ENCODE results near the gene PLCB1. TPM values are rescaled to one million over a fixed set of nuclear protein-coding genes. Genes with fewer than 3 reads are reported as not detected.

The PLCB1 gene
- total RNA-seq, 1 donor from 2014 or later, result 2.0 TPM

DNA sequence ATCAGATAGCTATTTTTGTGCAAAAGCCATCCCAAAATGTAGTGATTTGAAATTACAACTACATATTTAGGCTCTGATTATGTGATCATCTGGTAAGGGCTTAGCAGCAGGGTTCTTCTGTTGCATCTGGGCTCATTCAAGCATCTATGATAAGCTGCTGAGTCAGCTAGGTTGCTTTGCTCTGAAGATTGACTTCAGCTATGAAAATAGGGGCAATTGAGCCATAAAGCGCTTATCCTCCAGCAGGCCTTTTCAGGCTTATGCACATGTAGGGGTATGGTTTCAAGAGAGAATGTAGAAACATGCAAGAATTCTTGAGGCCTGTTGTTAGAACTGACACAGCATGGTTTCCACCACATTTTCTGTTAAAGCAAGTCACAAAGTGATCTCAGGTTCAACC lies 114.1 kb downstream of the PLCB1 start:
- DNase-seq (ENCODE audit: low read depth), result no peak

DNA sequence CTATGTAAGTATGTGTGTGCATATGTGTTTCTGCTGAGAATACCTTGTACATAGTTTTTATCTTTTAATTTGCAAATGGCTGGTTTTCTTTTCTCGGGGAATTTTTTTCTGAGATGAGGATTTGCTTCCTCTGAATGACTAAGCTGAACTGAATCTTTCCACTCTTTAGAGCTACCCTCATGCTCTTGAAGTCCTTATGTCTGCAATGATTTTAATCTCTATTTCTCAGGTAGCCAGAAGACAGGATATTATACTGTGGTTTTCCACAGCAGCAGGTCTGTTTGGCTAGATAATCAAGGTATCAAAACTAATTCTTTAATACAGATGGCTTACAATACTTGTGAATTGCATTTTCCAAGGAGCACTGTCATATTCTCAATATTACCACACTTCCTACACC lies 114.7 kb downstream of the PLCB1 start:
- DNase-seq (ENCODE audit: low read depth), result no peak

DNA sequence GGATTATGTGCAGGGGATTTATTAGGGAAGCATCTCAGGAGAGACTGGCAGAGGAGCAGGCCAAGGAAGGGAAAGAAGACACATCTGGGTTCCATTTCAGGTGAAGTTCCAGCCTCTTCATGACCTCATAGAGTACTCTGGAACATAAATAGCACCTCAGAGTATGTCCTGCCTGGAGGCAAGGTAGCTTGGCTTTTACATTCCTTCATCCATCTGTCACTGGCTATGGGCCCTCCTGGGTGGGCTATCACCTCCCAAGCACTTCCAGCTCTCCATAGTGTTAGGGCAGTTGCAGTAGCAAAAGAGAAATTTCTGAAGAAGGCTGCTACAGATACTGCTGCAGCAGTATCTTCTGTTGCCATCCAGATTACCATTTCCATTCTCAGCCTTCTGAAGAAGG lies 116.0 kb downstream of the PLCB1 start:
- DNase-seq (ENCODE audit: low read depth), result no peak

DNA sequence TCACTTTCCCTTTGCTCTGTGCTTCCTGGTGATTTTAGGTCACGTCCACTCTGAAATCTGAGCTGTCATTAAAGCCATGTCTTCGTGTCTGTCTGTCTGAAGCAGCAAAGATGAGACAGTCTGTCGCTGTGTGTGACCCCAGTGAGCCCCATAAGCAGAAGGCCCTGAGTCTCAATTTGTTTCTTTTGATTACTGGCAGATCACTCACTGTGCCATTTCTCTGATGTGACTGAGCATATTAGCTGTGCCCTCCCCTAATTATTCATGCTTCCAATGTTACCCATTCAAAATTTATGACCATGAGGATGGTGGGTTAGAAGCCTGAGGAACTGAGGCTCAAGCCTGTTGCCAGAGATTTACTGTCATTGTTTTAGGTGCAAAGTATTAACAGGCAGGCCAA lies 117.6 kb downstream of the PLCB1 start:
- DNase-seq (ENCODE audit: low read depth), result no peak

DNA sequence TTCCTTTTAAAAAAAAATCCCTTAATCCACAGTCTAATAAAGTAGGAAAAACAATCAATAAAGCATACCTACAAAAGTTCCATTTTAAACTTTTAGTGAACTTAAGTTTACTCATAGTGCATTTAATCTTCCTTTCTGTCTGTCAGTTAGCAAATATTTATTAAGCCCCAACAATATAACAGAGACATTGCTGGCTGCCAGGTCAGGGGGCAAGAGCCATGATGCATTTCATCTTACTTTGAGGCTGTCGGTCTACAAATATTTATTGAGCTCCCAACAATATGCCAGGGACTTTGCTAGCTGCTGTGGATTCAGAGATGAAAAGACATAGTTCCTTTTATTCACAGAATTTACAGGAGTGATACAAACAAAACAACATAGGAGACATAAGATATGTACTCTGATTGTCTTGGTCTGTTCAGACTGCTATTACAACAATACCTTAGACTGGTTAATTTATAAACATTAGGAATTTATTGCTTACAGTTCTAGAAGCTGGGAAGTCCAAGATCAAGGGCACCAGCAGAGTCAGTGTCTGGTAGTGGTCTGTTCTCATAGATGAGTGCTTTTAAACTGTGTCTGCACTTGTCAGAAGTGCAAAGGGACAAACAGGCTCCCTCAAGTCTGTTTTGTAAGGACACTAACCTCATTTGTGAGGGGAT lies 118.6 kb downstream of the PLCB1 start:
- DNase-seq (ENCODE audit: low read depth), result no peak

DNA sequence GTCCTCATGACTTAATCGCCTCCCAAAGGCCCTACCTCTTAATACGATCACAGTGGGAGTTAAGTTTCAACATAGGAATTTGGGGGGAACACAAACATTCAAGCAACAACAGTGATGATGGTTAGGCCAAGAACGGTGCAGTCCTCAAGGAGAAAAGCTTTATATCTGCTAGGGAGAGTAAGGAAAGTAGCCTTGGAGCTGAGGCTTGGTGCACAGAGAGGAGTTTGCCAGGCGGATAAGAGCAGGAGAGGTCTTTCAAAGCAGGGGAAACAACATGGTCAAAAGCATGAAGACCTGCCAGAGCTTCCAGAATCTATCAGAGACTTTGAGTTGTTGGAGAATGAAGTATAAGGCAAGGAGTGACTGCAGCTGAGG lies 119.1 kb downstream of the PLCB1 start:
- DNase-seq (ENCODE audit: low read depth), result no peak

DNA sequence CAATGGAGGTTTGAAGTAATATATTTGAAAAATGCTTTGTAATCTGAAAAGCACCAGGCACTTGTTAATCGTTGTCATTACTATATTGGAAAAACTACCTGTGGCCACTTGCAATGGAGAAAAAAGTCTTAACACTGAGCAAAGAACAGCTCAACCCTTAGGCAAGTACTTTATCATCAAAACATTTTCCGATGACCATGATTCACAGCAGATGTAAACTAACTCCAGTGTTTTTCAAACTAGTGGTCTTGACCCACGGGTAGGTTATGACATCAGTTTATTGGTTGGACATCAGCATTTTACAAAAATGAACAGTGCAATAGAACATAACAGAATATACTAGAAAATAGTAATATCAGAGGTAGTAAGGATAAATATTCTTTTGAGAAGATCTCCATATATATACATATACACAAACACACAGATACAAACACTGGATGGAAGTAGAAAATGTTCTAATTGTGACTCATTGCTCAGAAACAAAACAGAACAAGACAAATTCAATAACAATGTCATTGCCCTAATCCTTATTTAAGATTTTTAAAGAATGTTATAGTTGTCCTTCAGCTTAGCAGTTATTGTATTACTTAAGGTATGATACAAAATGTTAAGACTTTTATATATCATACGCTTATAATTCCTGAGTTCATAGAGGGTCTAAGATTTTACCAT lies 123.0 kb downstream of the PLCB1 start:
- peak; percentile 51 for DNase-seq (ENCODE audit: low read depth)

DNA sequence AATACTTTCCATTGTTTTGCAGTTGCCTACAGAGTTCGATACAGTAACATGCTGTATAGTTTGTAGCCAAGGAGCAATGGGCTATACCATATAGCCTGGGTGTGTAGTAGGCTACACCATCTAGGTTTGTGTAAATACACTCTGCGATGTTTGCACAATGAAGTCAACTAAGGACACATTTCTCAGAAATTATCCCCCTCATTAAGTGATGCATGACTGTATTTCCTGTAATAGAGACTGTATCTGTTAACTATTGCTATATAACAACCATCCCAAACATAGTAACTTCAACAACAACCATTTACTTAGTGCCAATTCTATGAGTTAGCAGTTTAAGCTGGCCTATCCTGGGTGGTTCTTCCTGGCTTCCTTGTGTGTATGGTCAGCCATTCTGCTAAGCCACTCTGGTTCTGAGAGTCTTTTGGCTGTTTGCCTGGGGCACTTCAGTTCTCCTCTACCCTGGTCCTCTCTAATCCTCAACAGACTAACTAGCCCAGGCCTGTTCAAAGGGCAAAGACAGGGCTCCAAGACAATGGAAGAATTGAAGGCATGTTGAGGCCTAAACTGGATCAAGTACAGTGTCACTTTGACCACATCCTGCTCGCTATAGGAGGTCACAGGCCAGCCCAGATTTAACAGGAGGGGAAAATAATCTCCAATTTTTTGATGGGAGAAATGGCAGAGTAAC lies 124.0 kb downstream of the PLCB1 start:
- peak; percentile 7 for DNase-seq (ENCODE audit: low read depth)

DNA sequence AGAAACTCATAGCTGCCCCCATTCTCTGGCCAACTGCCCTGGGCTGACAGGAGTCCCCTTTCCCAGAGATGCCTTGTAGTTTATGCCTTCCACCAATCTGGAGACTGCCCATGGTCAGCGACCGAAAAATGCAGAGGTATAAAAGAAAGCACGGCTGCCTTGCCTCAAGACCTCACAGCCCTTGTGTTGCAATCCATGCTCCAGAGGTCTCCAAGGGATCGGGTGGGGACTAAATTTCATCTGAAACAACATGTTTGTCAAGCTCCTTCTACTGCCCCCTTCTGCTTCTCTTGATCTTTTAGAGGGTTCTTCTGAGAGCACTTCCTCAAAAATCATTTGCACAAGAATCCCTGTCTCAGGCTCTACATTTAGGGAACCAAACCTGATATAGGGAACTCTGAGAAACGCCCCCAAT lies 128.8 kb downstream of the PLCB1 start:
- no peak for DNase-seq (ENCODE audit: low read depth)

DNA sequence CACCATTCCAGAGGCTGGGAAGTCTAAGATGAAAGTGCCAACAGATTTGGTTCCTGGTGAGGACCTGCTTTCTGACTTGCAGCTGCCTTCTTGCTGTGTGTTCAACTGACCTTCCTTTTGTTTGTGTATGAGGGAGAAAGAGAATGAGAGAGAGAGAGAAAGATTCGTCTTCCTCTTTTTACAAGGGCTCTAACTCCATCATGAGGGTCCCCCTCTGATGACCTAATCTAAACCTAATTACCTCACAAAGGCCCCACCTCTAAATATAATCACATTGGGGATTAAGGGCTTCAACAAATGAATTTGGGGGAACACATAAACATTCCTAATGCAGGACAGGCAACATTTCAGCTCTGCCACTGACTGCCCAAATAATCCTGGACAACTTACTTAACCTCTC lies 130.7 kb downstream of the PLCB1 start:
- DNase-seq (ENCODE audit: low read depth), result no peak

DNA sequence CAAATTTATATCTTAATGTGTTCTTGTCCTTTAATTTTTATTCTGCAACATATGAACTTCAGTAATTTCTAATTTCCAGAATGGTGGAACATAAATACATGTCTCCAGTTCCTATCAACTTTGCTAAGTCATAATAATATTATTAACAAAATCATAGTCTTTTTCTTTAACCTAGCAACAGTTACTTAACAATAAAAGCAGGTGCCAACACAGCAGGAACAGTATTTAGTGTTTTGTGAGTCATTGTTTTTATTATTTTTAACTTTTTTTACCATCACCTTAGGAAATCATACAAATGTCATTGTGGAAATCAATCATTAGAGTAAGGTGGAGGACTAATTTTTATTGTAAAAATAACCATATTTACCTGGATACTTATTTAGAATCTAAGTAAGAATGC lies 133.5 kb downstream of the PLCB1 start:
- DNase-seq (ENCODE audit: low read depth), result no peak

DNA sequence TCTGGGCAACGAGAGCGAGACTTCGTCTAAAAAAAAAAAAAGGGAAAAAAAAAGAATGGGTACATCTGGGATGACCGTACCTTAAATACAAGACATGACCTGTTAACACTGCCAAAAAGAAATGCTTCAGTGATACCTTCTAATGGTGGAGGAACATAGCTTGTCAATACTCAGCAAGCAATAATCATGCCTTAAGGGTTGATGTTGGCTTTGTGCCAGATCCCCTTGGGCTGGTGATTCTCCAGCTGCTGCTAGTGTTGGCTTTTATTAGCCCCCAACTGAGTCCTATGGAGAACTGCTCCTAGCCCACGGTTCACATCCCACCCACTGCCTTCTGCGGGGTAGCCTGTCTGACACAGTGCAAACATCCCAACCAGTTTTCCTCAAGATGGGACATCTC lies 134.9 kb downstream of the PLCB1 start:
- no peak for DNase-seq (ENCODE audit: low read depth)

DNA sequence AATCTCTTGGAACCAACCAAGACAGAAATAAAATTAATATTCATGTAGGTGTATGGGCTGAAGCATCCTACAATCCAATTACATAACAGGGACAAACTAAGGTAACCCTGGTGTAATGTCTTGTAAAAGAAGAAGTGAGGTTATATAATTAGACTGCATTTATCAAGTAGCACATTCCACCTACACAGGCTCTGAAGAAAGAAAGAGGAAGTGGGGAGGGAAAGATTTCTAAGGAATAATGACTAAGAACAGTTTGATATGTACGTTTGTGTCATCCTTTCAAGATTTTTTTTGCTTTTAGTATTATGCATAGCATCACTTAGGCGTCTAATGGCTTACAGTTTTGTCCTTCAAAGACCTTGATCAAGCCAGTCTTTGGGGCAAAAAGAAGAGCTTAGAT lies 139.7 kb downstream of the PLCB1 start:
- no peak for DNase-seq (ENCODE audit: low read depth)

DNA sequence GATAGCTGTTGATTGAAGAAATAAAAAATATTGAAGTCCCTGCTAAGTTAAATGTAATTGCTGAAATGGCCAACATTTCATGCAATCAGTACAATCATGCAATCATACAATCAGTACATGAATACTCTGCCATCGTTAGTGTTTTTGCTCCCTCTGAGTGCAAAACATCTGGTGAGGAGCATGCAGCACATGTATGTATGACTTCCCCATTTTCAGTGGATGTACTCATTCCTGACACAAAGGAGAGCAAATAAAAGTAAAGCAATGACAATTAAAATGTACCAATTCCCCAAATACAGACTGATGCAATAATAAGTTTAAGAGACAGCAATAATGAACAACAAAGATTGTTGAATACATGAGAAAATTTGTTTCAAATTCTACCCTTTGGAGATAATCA lies 140.7 kb downstream of the PLCB1 start:
- no peak for DNase-seq (ENCODE audit: low read depth)

DNA sequence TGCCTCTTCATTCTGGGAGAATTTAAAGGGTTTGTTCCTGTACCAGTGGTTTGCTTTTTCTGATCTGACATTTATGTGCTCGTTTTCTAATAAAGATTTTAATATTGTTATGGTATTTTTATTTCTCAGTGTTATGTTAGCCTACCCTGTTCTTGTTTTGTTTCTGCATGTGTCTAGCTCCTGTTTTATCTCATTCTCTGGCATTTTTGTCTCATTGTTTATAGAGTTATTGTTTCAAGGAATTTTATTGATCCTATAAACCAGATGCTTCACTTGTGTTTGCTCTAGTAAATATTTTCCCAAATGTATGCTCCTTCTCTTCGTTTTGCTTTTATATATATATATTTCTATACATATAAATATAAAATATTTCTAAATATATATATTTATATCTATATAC lies 152.8 kb downstream of the PLCB1 start:
- DNase-seq (ENCODE audit: low read depth), result no peak

DNA sequence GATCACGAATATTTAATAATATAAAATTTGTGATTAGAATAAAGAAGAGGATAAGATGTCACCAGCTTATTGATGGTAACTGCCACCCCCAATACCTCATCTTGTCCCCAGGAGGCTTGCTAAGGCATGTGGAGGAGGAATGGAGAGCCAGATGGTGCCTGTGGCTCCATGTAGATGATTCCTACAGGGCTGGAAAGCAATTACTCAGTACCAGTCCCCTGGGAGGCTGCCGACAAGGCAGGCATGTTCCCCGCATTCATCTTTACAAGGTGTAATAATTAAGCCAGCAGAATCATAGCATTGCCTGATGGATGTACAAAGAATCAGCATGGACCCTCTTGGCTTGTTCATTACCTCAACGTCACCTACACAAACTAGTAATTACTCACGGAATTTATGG lies 155.3 kb downstream of the PLCB1 start:
- no peak for DNase-seq (ENCODE audit: low read depth)

DNA sequence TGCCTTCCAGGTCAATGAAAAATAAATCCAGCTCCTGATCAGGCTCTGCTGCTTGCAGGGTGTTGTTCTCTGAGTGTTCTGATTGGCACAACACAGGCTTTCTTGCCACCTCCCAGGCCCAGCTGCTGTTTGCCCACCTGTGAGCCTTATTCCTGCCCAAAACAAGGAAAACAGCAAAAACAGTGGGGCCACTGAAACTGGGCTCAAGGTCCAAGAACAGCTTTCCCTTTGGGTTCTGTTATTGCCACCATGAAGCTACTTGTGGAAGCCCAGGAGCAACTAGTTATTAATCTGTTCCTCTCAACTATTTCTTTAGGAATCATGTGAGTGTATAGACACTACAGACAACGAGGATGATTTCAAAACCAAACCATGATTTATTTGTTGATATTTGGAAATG lies 159.1 kb downstream of the PLCB1 start:
- DNase-seq (ENCODE audit: low read depth), result no peak

DNA sequence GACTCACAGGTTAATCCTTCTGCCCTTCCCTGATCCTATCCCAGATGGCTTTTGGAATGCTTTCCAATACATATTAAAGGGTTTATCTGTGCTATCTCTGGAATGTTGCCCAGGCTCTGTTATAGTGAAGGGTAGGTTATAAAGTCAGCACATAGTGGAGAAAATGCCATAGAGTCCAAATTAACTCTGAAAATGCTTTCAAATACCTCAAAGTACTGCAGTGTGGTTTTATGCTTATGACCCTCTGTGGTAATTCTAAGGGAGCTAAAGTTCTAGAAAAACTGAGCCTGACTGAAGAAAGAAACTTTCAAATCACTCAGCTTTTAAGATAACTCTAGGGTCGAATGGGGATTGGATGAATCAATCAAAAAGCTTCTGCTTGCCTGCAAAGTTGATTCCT lies 159.8 kb downstream of the PLCB1 start:
- peak; percentile 46 for DNase-seq (ENCODE audit: low read depth)

DNA sequence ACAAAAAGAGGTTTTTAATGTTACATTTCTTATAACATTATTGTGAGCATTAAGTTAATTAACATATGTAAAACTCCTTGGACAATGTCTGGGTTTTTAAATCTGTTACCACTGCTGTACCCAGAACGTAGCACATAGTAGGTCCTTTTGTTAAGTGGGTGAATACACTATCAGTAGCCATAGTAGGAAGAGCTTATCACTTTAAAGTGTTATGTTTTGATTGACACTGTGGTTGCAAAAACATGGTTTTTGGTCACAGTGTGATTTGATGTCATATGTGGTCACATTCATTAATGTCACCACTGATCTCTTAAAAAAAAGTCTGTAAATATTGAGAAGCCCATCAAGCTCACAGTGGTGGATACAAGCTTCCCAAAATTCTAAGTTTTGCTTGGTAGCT lies 160.7 kb downstream of the PLCB1 start:
- no peak for DNase-seq (ENCODE audit: low read depth)

DNA sequence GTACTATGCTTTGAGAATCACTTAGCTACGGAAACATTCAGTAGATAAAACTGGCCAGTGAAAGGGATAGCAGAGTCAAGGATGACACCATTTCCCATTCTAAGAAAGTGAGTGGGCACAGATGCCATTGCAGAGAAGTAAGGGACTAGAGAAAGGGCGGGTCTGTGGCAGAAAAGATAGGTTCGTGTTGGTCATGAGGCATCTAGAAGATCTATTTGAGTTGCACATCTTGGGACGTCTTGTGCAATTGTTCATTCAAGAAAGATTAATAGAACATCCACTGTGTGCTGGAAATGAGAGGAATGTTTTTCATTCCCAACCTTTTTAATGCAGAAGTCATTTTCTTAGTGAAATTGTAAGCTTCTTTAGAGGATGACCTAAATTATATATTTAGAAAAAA lies 161.7 kb downstream of the PLCB1 start:
- DNase-seq (ENCODE audit: low read depth), result no peak

DNA sequence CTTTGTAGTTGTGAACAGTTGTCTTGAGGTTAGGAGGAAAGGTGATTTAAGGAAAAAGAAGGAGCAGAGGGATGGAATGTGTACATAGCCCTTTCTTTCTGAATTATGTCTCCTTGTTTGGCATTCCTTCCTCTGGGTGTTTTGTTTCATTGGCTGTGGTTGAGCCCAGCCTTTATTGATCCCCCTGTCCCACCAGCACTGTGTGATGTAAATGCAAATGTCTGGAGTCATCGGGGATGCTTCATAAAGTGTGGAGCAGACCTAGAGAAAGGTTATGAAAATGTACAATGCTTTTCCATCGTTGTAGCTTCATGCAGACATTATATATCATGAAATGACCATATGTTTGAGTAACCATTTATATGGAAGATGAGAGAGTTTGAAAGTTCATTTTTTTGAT lies 164.5 kb downstream of the PLCB1 start:
- DNase-seq (ENCODE audit: low read depth), result no peak

DNA sequence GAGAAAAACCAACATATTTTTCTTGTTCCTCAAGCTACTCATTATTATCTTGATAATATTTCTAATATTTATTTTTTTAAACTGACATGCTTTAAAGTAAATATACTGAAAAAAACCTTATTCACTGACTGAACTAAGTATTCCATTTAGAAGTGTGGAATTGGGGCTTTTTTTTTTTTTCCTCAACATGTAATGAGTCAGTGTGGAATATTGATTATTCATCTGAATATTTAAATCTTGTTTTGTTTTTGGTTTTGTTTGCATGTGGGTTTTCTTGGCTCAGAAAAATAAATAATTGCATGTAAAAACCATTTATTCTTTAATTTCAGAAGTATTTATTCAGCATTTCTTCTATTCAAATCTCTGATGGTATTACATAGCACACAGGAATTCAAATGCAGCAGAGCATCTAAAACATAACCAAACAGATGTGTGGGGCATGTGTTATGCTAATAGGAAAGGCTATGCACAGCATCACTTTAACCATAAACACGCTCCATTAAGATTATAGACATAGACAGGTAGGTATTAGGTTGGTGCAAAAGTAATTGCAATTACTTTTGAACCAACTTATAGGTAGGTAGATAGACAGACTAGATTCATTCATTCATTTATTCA lies 166.5 kb downstream of the PLCB1 start:
- no peak for DNase-seq (ENCODE audit: low read depth)

DNA sequence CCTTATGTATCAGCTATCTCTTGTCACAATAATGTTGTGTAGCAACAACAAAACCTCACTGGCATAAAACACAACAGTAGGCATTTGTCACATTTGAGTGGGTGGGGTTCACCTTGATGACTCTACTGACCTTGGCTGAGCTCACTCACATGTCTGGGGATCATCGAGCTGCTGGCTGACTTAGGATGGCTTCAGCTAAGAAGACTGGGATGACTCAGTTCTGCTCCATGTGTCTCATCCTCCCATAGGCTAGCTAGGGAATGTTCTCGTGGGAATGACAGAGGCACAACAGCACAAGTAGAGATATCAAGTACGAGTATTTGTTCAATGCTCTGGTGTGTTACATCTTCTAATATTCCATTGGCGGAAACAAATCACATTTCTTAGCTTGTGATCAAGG lies 167.9 kb downstream of the PLCB1 start:
- no peak for DNase-seq (ENCODE audit: low read depth)
